ENCODE measurements around the gene MVK. TPM values are rescaled to one million over a fixed set of nuclear protein-coding genes. Genes with fewer than 3 reads are reported as not detected.

Gene MVK
- total RNA-seq, 3 donors from 2014 or later, result 8.8 to 18.4 (median 17.6) TPM

DNA sequence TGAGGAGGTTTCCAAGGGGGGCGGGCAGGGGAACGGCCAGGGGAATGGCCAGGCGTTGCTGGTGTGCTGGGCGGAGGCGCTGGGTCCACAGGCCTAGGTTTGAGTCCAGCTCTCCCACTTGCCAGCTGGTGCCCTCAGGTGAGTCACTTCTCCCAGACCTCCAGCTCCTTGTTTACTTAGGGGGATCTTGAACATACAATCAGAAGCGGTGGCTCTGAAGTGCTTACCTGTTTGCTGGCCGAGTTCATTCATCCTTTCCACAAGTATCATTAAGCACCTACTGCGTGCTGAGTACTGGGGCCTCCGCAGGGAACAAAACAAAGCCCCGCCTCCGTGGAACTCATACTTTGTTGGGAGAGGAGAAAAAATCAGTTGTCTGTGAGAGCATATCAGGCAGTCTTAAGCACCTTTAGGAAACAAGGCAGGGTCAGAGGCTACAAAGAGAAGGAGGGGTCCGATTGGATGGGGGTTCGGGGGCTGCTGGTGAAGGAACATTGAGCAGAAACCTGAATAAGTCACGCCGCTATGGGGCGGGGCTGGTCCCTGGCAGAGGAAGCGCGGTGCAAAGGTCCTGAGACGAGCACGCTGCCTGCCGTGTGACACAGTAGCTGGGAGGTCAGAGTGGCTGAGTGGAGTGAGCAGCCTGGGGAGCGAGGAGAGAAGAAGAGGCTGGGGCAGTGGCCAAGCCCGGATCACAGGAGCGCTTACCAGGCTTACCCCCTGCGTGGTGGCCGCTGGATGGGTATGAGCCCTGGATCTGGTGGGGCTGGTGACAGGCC is 15.1 kb downstream of the MVK start:
- no peak for DNase-seq (ENCODE audit: low spot score in 2 of 2)
- no peak overlapping the region for H3K27ac ChIP-seq
- H3K4me1 ChIP-seq, result no peaks in the 10 kb centered on the region
- no peaks in the 10 kb centered on the region for H3K9me3 ChIP-seq
- no peaks in the 10 kb centered on the region for H3K36me3 ChIP-seq
- TF ChIP-seq POLR2A (IDR thresholded peaks at IDR 0.05), result no peak
- H3K27me3 ChIP-seq, result no peaks in the 10 kb centered on the region
- intact Hi-C loops (cut with DNase I; ENCODE audit: low total_unique reads), result no loop called here
- H3K4me3 ChIP-seq, result no peak overlapping the region

DNA sequence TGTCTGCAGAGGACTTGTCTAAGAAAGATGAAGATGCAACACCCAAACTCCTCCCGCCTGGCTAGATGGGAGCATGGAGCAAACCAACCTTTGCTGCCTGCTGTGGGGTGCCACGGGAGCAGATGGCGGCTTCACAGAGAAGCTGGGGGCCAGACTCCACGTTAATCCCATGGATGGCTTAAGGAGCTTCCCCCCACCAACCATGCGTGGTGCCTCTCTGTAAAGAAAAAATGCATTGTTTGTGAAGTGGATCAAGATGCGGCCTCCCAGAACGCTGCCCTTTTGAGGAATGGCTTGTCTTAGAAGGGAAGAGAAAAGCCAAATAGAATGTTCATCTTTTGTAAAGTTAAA is 15.6 kb downstream of the MVK start:
- H3K36me3 ChIP-seq, result no peaks in the 10 kb centered on the region
- no peak overlapping the region for H3K27ac ChIP-seq

DNA sequence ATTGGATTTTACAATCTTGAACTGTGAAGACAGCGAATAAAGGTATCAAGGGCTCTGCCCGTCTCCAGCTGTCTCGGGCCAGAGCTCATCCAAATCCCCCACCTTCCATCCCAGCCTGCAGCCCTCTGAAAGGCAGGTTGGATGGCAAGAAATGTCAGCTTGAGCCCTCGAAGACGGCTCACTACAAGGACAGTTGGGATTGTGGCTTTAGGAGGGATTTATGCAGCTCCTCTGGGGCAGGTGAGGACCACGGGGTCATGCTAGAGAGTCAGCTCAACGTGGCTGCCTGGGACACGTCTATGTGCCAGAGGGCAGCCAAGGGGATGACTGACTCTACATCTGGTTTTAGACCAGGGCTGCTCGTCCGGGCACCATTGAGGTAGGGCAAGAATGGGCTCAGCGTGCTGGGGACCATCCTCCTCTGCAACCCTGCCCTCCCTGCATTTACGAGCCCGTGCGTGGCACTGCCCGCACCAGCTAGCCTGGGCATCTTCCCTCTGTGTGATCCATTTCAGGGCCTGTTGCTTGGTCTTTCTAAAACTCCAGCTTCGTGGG is 16.2 kb downstream of the MVK start:
- no peak overlapping the region for H3K4me3 ChIP-seq
- no peak overlapping the region for H3K27ac ChIP-seq
- no peaks in the 10 kb centered on the region for H3K27me3 ChIP-seq
- TF ChIP-seq, protein P1, sequence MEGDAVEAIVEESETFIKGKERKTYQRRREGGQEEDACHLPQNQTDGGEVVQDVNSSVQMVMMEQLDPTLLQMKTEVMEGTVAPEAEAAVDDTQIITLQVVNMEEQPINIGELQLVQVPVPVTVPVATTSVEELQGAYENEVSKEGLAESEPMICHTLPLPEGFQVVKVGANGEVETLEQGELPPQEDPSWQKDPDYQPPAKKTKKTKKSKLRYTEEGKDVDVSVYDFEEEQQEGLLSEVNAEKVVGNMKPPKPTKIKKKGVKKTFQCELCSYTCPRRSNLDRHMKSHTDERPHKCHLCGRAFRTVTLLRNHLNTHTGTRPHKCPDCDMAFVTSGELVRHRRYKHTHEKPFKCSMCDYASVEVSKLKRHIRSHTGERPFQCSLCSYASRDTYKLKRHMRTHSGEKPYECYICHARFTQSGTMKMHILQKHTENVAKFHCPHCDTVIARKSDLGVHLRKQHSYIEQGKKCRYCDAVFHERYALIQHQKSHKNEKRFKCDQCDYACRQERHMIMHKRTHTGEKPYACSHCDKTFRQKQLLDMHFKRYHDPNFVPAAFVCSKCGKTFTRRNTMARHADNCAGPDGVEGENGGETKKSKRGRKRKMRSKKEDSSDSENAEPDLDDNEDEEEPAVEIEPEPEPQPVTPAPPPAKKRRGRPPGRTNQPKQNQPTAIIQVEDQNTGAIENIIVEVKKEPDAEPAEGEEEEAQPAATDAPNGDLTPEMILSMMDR (IDR thresholded peaks at IDR 0.05), result no peak
- TF ChIP-seq POLR2AphosphoS5 (IDR thresholded peaks at IDR 0.05) (no peak), POLR2A (IDR thresholded peaks at IDR 0.05) (no peak)
- no peaks in the 10 kb centered on the region for H3K4me1 ChIP-seq
- intact Hi-C loops (cut with DNase I; ENCODE audit: low total_unique reads), result no loop called here
- no peaks in the 10 kb centered on the region for H3K9me3 ChIP-seq
- H3K36me3 ChIP-seq, result no peaks in the 10 kb centered on the region
- DNase-seq (ENCODE audit: low spot score in 2 of 2), result no peak

More for the DNA sequence above, 15.6 kb downstream of the MVK start:
- no peaks in the 10 kb centered on the region for H3K27me3 ChIP-seq
- no peaks in the 10 kb centered on the region for H3K4me1 ChIP-seq
- TF ChIP-seq POLR2A (IDR thresholded peaks at IDR 0.05) (no peak), POLR2AphosphoS5 (IDR thresholded peaks at IDR 0.05) (no peak)
- TF ChIP-seq, protein P1 (IDR thresholded peaks at IDR 0.05), result no peak
- H3K4me3 ChIP-seq, result no peak overlapping the region
- intact Hi-C loops (cut with DNase I; ENCODE audit: low total_unique reads), result no loop called here
- H3K9me3 ChIP-seq, result no peaks in the 10 kb centered on the region
- DNase-seq (ENCODE audit: low spot score in 2 of 2), result no peak

DNA sequence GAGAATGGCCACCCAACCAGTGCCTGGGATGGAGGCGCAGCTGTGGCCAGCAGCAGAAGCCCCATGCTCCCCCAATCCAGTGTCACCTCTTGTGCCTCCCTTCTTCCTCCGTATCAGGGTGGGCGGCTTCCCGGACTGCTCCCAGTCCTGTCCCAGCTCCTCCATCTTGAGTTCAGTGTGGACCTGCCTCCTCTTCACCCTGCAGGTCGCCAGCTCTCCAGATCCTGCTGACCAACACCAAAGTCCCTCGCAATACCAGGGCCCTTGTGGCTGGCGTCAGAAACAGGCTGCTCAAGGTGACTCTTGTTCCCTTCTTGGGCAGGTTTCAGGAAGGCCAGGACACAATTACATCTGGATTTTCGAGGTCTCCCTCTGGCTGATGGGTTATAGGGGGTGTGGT is 17.0 kb downstream of the MVK start:
- no peaks in the 10 kb centered on the region for H3K9me3 ChIP-seq
- no peaks in the 10 kb centered on the region for H3K36me3 ChIP-seq
- TF ChIP-seq, protein P1 (IDR thresholded peaks at IDR 0.05), result no peak
- TF ChIP-seq POLR2AphosphoS5 (IDR thresholded peaks at IDR 0.05) (no peak), POLR2A (IDR thresholded peaks at IDR 0.05) (no peak)
- H3K27me3 ChIP-seq, result no peaks in the 10 kb centered on the region
- no peaks in the 10 kb centered on the region for H3K4me1 ChIP-seq
- no peak for DNase-seq (ENCODE audit: low spot score in 2 of 2)
- no peak overlapping the region for H3K27ac ChIP-seq
- no peak overlapping the region for H3K4me3 ChIP-seq
- intact Hi-C loops (cut with DNase I; ENCODE audit: low total_unique reads), result no loop called here

DNA sequence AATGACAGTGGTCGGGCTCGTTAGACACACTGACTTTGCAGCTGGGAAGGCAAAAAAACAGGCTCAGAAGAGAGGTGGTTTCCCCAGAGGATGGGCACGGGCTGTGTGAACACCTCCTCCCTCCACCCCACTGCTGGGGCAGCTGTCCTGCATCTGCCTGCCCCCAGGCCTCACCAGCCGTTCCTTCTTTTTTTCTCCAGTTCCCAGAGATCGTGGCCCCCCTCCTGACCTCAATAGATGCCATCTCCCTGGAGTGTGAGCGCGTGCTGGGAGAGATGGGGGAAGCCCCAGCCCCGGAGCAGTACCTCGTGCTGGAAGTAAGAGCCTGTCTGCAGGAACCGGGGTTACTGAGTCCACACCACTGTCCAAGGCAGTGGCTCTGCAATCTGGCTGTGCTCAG is 17.4 kb downstream of the MVK start:
- no peaks in the 10 kb centered on the region for H3K36me3 ChIP-seq

More for the DNA sequence above, 17.4 kb downstream of the MVK start:
- TF ChIP-seq, protein P1 (IDR thresholded peaks at IDR 0.05), result no peak
- no peak for TF ChIP-seq POLR2AphosphoS5 (IDR thresholded peaks at IDR 0.05)
- TF ChIP-seq POLR2A (IDR thresholded peaks at IDR 0.05), result no peak
- Histone ChIP-seq H3K4me1 (no peaks in the 10 kb centered on the region), H3K27ac (no peak overlapping the region), H3K4me3 (no peak overlapping the region), H3K27me3 (no peaks in the 10 kb centered on the region), H3K9me3 (no peaks in the 10 kb centered on the region)
- DNase-seq (ENCODE audit: low spot score in 2 of 2), result no peak
- intact Hi-C loops (cut with DNase I; ENCODE audit: low total_unique reads), result no loop called here

Data from breast epithelium (tissue), 4 donors.